IPS DF 6.9 (cell line): ENCODE results near the gene HOXA2.

Source experiments
- DNase-seq: peaks from one replicate; pipeline ENCODE4 v3.0.0-alpha.2; 2013; ENCODE audit warnings: low read depth, low spot score
- H3K27ac ChIP-seq: one replicate; pipeline ENCODE4 v1.5.1; 2013; ENCODE audit warnings: low read length, control low read depth
- H3K27me3 ChIP-seq: 2 replicates; pipeline ENCODE4 v1.6.1; 2013; ENCODE audit warnings: mild to moderate bottlenecking, low read length; ENCODE audit not compliant: control insufficient read depth, insufficient read depth
- H3K36me3 ChIP-seq: 2 replicates; pipeline ENCODE4 v1.6.1; 2013; ENCODE audit warnings: low read length; ENCODE audit not compliant: control insufficient read depth, insufficient read depth
- H3K4me1 ChIP-seq: 2 replicates; pipeline ENCODE4 v1.6.1; 2013; ENCODE audit warnings: low read length; ENCODE audit not compliant: control insufficient read depth, insufficient read depth
- H3K4me3 ChIP-seq: 2 replicates; pipeline ENCODE4 v1.5.1; 2013; ENCODE audit warnings: mild to moderate bottlenecking, low read length
- H3K9me3 ChIP-seq: 2 replicates; pipeline ENCODE4 v1.6.1; 2013; ENCODE audit warnings: low read length, inconsistent platforms; ENCODE audit not compliant: control insufficient read depth, insufficient read depth
- WGBS: extraction: QIAGEN DNeasy Blood & Tissue Kit; methylation state at CpG from one replicate; pipeline ENCODE4 v1.1.7; 2013; ENCODE audit warnings: mixed read lengths, missing lambda C conversion rate; ENCODE audit not compliant: insufficient read length, insufficient coverage; 5-methylcytosine and 5-hydroxymethylcytosine counted together

HOXA2 gene

DNA sequence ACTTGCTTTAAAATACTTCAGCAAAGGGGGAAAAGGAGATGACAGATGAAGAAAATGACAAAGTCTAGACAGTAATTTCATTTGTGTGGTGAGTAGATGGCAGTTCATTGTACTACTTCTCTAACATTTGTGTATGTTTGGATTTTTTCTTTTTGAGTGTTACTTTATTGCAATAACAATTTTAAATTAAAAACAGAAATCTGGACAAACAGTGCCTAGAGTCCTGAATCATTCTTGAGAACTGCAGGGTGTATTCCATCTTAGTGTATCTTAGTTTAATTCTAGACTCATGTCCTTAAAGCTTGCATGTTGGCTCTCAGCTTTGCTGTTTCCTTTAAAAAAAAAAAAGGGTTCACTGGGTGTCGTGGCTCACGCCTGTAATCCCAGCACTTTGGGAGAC is 37.8 kb downstream of the HOXA2 start:
- Histone ChIP-seq H3K27me3 (no peaks in the 10 kb centered on the region), H3K4me1 (no peaks in the 10 kb centered on the region), H3K27ac (no peak overlapping the region), H3K36me3 (no peaks in the 10 kb centered on the region), H3K4me3 (no peak overlapping the region), H3K9me3 (no peaks in the 10 kb centered on the region)
- DNase-seq: no peak
- no CpG with 5 or more reads among the region's 2 CpGs for WGBS

DNA sequence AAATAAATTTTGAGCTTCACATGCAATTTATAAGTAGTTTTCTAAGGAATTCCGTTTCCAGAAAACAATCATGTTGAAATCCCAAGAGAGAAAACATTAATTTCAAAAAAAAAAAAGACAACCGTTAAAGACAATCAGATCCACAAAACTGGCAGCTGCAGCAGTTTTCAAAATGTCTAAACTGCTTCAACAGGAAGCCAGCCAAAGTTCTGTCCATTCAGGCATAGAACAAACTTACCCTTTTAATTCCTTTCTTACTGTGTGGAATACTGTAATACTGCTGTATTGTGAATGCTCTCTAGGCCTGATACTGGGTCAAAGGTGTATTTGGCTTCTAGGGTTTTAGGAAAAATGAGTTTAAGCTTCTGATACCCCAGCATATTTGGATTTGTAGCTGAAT is 38.3 kb downstream of the HOXA2 start:
- DNase-seq: no peak
- H3K36me3 ChIP-seq: no peaks in the 10 kb centered on the region

DNA sequence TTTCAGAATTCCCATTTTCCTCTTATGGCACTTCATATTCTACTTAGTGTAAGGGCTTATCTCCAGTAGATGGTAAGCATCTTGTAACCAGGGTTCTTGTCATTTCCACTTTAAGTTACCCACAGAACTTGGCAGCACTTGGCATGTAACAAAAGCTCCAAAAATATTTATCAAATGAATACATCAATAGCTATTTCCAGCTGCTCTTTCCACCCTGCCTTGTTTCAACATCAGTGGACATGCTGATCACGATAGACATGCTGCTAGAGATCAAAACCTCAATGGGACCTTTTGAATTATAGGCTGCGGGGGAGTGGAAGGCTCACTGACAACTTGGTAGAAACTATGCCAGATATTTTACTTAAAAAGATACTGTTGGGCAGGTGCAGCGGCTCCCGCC is 39.5 kb downstream of the HOXA2 start:
- WGBS: no CpG with 5 or more reads among the region's 4 CpGs
- Histone ChIP-seq H3K4me1 (no peaks in the 10 kb centered on the region), H3K27me3 (no peaks in the 10 kb centered on the region), H3K27ac (no peak overlapping the region), H3K36me3 (no peaks in the 10 kb centered on the region), H3K9me3 (no peaks in the 10 kb centered on the region), H3K4me3 (no peak overlapping the region)
- DNase-seq: no peak

More for the DNA sequence above, 38.3 kb downstream of the HOXA2 start:
- no peaks in the 10 kb centered on the region for H3K27me3 ChIP-seq
- no peak overlapping the region for H3K27ac ChIP-seq
- WGBS: no CpG with 5 or more reads among the region's 2 CpGs
- H3K4me1 ChIP-seq: no peaks in the 10 kb centered on the region
- H3K4me3 ChIP-seq: no peak overlapping the region
- H3K9me3 ChIP-seq: no peaks in the 10 kb centered on the region

DNA sequence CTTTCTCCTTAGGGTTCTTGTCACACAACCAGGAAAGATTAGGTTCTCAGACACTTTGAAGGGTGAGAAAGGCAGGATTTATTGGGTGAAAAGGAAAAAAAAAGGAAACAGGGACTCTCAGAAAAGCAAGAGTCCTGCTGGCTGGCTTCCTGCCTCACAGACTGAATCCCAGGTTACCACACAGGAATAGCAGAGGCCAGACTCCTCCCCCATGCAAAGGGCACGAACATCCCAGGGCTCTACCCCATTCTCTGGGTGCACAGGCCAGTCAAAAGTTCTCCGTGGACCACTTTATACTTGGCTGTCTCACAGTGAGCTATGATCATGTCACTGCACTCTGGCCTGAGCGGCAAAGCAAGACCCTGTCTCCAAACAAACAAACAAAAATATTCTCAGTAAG is 49.3 kb downstream of the HOXA2 start:
- H3K4me1 ChIP-seq: no peaks in the 10 kb centered on the region
- no peaks in the 10 kb centered on the region for H3K27me3 ChIP-seq
- no peak overlapping the region for H3K27ac ChIP-seq
- no CpG with 5 or more reads among the region's 3 CpGs for WGBS
- DNase-seq: no peak
- no peak overlapping the region for H3K4me3 ChIP-seq
- H3K9me3 ChIP-seq: no peaks in the 10 kb centered on the region
- no peaks in the 10 kb centered on the region for H3K36me3 ChIP-seq

DNA sequence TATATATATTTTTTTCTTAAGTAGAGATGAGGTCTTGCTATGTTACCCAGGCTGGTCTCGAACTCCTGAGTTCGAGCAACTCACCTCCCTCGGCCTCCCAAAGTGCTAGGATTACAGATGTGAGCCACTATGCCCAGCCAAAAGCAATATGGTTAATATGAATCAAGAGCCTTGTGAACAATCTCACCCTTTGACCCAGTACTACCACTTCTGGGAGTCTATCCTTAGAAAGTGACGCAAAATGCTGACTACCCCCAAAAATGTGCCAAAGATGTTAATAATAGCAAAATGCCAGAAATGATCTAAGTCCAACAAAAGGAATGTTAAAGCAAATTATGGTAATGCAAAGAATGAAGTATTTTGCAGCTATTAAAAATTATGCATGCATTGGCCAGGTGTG is 51.0 kb downstream of the HOXA2 start:
- no CpG with 5 or more reads among the region's 4 CpGs for whole genome bisulfite sequencing
- H3K27me3 ChIP-seq: no peaks in the 10 kb centered on the region
- H3K4me3 ChIP-seq: no peak overlapping the region
- H3K4me1 ChIP-seq: no peaks in the 10 kb centered on the region
- no peak overlapping the region for H3K27ac ChIP-seq
- no peaks in the 10 kb centered on the region for H3K9me3 ChIP-seq
- no peak for DNase-seq
- no peaks in the 10 kb centered on the region for H3K36me3 ChIP-seq
